NCI-H187 treated with DMSO at 0.1 percent for 48 hours (cell line): ENCODE results near the gene GRAMD2B.
A peak's percentile ranks its signal among the peaks of the same experiment; 100 is the strongest.
"Not testable (repeated sequence)": the region's sequence is repeated elsewhere in the genome, so short reads cannot be mapped to it uniquely, and the experiment has no call there.

Experiments used
- DNase-seq: peaks from one replicate; lab custom pipeline; 2025; lab: John Stamatoyannopoulos, UW

GRAMD2B gene

DNA sequence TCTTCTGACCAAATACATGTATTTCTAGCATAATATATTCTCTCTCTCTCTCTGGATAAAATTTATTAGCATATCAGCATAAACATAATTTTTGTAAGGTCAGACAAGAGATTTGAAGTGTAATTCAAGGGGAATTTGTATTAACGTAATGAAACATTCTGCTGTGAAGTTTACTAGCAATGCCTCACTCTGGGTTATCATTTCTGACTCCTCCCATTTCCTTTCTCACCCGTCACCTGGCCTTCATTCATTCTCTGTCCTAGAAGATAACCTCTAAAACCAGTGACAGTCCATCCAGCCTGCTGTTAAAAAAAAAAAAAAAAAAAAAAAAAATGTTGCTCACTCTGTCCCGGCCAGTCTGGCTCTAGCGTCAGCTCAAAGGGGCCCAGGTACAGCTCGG is 27.1 kb downstream of the GRAMD2B start:
- DNase-seq = no peak

- no peak for DNase-seq
Measured at GRCh38 chr5:126450907-126451306, 27.7 kb downstream of the GRAMD2B start.

DNA sequence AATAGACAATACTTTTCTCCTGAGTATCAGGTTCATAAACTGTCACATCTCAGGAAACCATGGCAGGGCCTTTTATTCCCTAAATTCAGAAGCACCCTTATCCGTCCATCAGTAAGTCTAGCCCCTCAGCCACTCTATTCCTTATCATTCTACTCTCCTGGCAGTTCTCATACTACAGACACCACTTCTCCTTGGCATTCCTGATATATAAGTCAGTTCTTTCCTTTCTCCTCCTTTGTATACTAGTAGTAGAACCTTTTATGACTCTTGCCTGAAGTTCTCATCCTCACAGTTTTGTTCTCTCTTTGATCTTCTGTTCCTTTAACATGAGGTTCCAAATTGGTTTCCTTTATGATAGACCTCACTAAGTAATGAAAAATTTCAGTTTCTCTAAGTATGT is 29.3 kb downstream of the GRAMD2B start:
- DNase-seq = no peak

DNA sequence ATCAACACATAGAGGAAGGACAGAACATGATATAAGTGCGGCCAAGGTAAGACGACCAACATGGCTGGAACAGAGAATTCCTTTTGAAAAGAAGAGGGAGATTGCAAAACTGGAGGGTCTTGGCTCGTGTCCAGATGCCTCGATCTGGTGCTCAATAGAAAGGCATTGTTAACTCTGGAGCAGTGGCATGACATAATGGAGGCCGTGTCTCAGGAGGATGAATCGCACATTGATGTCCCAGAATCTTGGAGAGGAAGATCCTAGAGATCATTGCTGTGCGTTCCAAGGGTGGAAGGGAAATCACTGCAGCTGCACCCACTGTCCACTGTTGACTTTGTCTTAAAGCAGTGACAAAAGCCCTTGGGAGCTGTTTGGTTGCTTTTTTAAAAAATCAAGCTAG is 30.9 kb downstream of the GRAMD2B start:
- DNase-seq = no peak

GRCh38 chr5:126454535-126454934 is 31.3 kb downstream of the GRAMD2B start:
- no peak for DNase-seq

GRCh38 chr5:126455264-126455663 is 32.1 kb downstream of the GRAMD2B start:
- DNase-seq = no peak

- no peak for DNase-seq
Measured at GRCh38 chr5:126455728-126456127, 32.5 kb downstream of the GRAMD2B start.

DNA sequence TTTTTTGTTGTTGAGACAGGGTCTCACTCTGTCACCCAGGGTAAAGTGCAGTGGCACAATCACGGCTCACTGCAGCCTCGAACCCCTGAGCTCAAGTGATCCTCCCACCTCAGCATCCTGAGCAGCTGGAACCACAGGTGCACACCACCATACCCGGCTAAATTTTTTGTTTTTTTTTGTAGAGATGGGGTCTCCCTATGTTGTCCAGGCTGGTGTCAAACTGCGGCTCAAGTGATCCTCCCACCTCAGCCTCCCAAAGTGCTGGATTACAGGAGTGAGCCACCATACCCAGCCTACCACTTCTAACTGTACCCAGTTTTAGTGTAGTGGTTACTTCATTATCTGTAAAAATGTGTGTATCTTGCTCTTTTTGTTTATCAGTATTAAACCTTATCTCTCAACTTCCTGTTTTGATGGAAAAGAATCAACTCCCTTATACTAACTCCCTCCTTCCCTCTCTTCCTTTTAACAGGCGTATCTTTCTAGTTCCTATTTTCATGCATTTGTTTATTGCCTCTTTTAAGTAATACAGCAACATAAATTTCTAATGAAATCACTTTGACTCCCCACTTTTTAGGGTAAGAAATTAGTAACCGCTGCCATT is 33.1 kb downstream of the GRAMD2B start:
- DNase-seq = no peak

DNA sequence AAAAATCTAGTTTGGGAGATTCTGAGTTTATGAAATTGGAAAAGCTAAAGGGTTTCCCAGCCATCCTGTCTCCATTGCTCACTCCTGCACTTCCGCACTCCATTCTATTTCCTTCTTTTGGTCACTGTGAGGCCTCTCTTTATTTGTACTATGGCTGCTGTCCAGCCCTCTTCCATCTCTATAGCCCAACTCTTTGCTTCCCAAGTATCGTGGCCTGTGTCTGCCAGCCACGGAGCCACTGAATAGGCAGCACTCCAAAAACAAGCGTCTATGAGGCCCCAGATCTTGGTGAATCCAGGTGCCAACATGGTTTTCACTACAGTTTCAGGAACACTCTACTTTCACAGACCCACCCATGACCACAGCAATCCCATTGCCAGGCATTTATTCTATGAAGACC is 37.2 kb downstream of the GRAMD2B start:
- DNase-seq = no peak

GRCh38 chr5:126460977-126461376 is 37.8 kb downstream of the GRAMD2B start:
- DNase-seq = no peak

DNA sequence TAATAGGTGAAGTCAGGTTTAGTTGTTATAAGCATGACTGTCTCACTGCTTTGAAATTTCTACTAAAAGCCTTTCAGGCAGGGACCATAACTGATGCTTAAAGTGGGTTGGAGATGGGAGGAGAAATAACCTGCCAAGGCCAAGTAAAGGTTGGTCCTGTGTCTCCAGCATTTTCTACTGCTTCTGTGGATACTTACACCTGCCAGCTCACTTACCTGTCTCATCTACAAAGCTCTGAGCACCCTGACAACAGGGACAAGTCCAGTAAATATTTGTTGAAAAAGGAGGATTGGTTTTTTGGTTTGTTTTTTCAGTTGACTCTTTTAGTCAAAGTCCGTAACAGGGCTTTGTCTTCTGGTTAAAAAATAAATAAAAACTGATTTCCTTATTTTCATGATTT is 38.6 kb downstream of the GRAMD2B start:
- DNase-seq = no peak

DNA sequence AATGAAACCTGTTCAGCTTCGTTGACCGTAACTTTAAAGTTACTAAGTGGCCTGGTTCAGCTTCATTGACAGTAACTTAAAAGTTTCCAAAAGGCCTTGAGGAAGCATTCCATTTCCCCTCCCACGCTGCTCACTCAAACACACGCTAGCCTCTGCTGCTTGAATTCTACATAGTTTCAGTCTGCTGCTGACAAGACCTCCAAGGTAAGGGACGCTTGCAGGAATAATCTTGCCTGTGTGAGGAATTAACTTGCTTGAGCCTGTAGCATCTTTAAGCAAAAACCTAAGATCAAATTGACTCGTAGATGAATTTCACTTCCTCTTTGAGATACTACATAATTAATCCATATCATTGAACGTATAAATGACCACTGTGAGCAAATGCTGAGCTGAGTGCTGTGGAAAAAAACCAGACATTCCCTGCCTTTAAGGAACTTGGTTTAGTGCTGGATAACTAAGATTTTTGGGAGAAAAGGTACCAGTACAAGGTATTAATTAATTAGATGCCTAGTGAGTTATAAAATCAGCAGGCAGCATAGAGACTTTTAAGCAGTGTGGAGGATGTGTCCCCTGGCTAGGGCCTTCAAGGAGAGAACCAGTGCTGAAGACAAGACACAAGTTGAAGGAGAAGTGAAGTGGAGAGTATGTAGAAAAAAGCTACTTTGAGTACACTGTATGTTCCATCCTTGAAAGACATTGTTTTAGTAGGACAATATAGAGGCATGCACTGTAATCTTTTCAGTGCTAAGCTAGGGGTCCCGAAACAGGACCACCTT is 39.2 kb downstream of the GRAMD2B start:
- no peak for DNase-seq

- no peak for DNase-seq
Measured at GRCh38 chr5:126464016-126464415, 40.8 kb downstream of the GRAMD2B start.

- DNase-seq = peak; percentile 29
Measured at GRCh38 chr5:126464959-126465358, 41.8 kb downstream of the GRAMD2B start.

- DNase-seq = no peak
Measured at GRCh38 chr5:126468091-126468490, 44.9 kb downstream of the GRAMD2B start.

GRCh38 chr5:126469536-126470316 is 46.5 kb downstream of the GRAMD2B start:
- DNase-seq = no peak

- not testable (repeated sequence) for DNase-seq
Measured at GRCh38 chr5:126470529-126470928, 47.3 kb downstream of the GRAMD2B start.

GRCh38 chr5:126471247-126471646 is 48.0 kb downstream of the GRAMD2B start:
- no peak for DNase-seq

GRCh38 chr5:126471875-126472537 is 48.8 kb downstream of the GRAMD2B start:
- no peak for DNase-seq

DNA sequence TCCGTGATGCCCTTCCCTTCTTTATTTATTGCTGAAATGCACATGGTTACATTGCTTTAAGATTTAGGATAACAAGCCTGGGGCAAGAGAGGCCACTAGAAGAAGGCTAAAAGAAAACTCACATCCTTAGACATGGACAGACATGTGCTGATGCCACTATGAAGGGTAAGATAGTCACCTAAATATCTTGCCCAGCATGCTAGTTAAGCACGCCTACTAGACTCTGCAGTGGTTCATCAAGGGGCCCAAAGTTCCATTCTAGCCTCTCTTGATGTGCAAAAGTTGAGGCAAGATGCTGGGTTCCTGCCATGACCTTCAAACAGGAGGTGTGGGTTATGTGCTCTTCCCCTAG is 49.3 kb downstream of the GRAMD2B start:
- DNase-seq = no peak

- DNase-seq = no peak
Measured at GRCh38 chr5:126477294-126478117, 54.3 kb downstream of the GRAMD2B start.

- DNase-seq = no peak
Measured at GRCh38 chr5:126479810-126480209, 56.6 kb downstream of the GRAMD2B start.
